ENCODE results near the gene IL10.

The IL10 gene

DNA sequence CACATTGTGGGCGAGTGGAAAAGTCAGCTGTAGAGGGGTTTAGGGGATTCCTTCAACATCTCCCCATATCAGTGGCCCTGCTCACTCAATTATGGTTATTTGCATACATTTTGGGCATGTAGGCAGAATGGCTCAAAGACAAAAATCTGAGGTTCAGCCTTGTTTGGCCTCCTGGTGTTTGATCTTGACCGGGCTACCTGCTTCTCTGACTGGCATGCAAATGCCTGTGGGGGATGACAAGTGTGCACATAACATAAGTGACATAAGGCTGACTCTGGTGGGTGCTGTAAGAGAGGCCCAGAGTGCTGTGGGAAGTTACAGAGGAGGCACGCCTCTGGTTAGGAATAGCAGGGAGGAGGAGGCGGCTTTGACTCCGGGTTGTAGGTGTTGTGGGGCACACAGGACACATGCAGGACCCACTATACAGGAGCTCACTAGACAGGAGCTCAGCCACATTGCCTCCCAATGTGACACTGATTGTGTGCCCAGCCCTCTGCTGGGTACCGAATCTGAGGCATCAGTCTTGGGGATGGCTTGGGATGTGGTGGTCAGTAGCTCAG, 31.1 kb downstream of the IL10 start:
- DNase-seq: no peak
- in situ Hi-C loops (cut with HindIII; ENCODE audit: low pct_ligation_motif_present, low pct_unique_long_range_greater_than_20kb, low sequenced_read_pairs): no loop called here

DNA sequence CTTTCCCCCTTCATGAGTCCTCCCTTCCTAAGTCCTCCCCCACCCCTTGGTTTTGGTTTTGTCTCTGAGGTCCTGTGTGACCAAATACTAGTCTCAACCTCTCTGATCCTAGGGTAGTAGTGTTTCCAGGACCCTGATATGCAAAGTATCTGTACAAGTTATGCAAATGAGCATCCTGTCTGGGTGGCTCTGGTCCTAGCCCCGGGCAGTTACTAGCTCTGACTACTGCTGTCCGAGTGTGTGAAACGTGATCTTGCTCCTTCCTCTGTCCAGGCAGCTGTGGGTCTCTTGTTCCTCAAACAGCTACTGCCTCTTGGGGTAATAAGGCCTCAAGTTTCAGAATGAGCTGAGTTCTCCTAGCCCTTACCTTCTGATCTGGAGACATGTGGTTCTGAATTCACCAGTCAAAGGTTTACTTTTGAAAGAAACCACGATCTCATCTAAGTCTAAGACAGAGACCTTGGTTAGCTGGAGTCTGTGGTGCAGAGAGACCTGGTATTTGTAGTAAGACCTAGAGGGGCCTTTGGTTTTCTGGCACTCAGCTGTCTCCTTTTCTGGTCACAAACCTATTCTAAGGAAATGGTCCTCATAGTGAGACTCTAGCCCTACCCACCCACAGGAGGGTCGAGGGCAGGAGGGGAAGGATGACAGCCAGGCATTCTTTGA, 32.8 kb downstream of the IL10 start:
- no peak for DNase-seq
- in situ Hi-C loops (cut with HindIII; ENCODE audit: low pct_ligation_motif_present, low pct_unique_long_range_greater_than_20kb, low sequenced_read_pairs): no loop called here

DNA sequence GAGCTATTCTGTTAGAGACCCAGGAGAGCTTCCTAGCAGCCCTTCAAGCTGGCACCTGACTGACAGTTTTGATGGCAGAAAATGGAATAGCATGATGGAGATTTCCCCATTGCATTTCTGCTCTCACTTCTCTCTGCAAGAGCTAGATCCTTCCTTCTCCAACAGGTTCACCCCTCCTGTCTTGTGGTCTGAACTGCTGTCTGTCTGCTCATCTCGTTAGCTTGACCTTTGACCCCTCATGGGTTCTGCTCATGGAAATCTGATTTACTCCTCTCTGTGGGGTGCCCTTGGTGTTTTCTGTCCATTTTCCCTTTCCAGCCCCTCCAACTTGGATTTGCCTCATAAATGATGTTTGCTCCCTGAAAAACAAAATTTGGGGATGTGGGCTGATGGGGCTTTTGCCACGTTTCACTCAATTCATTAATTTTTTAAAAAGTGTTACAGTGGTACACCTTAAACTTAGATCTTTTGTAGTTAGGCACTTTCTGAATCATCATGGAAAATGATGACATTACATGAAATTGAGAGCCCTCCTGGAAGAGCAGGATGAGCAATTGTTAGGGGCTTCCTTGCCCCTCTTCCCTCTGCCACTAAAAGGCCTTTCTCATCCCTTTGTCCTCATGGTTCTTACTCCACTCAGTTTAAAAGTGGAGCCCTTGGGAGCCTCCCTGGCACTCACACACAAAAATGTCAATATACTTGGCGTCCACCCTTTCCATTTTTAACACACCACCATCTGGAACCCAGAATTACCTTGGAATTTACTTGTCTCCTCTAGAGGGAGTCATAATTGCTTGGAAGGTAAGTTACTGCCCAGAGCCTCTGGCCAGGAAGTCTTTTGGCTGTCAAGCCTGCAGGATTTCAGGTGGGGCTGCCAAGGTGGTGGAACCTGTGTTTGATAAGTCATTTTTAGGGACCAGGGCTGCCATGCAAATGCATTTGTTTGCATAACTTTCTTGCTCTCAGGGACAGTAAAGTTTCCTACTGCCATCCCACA, 33.6 kb downstream of the IL10 start:
- DNase-seq: peak; percentile 39
- in situ Hi-C loops (cut with HindIII; ENCODE audit: low pct_ligation_motif_present, low pct_unique_long_range_greater_than_20kb, low sequenced_read_pairs): no loop called here

DNA sequence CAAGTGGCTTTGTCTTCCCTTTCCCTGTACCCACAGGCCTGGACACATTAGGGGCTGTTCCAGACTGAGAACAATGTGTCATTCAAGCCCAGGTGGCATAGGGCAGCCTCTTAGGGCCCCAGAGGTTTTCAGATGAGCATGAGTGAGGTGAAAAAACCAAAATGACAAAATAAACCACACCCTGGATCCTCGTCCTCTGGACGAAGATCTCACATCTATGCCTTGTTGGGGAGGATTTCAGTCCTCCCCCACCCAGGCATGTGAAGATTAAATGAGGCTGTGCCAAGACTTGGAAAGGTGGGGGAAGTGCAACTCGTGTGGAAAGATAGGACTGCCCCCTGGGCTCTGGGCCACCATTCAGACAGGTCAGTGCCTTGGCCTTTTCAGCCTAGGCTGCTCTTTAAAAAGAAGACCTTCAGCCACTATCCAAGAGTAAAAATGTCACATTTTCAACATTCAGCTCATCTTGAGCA, 34.5 kb downstream of the IL10 start:
- in situ Hi-C loops (cut with HindIII; ENCODE audit: low pct_ligation_motif_present, low pct_unique_long_range_greater_than_20kb, low sequenced_read_pairs): no loop called here

DNA sequence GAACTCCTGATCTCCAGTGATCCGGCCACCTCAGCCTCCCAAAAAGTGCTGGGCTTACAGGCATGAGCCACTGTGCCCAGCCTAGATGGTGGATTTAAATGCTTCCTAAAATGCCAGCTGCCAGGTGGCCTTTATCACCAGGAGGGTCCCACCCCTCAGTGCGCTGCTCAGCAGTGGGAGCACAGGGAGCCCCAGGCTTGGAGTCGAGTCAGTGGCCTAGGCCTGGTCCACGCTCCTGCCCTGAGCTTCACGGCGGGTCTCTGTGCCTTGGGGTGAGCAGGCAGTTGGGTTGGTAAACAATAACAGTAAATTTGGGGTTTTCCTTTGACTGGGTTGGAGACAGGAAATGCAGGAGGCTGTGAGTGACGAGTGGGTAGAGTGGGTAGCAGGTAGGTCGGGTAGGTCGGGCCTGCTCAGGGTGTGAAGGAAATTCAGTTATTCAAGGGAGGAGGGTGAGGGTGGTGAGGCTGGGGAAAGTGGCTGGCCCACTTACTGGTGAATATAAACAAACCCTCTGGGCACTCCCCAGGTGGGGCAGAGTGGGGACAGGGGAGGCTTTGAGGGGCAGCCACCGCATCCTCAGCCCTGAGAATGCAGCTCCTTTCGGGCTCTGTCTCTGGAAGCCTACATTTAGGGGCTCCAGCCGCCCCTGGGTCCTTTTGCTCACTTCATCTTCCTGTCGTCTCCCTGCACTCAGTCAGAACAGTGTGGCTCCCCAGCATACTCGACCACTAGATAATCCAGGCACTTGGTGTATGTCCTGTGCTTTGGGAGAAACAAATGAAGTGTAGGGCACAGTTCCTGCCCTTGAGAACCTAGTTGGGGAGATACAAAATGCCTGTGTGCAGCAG, 35.2 kb downstream of the IL10 start:
- no peak for DNase-seq

More for the DNA sequence above, 34.5 kb downstream of the IL10 start:
- DNase-seq: no peak

DNA sequence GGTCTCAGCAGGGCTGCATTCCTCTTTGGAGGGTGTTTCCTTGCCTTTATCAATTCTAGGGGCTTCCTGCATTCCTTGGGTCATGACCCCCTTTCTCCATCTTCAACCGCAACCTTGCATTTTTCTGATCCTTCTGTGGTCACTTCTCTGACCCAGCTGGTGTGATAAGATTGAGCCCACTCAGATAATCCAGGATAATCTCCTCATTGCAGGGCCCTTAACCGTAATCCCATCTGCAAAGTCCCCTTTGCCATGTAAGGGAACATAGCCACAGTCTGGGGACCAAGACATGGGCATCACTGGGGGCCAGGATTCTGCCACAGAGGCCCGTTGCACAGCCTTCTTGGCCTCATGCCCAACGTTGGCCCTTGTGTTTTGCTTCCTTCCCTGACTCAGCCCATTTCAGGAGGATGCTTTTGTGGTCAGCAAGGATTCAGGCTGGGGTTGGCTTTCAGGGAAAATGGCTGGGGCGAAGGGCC, 36.7 kb downstream of the IL10 start:
- in situ Hi-C loops (cut with HindIII; ENCODE audit: low pct_ligation_motif_present, low pct_unique_long_range_greater_than_20kb, low sequenced_read_pairs): no loop called here
- DNase-seq: no peak

More for the DNA sequence above, 35.2 kb downstream of the IL10 start:
- in situ Hi-C loops (cut with HindIII; ENCODE audit: low pct_ligation_motif_present, low pct_unique_long_range_greater_than_20kb, low sequenced_read_pairs): no loop called here

DNA sequence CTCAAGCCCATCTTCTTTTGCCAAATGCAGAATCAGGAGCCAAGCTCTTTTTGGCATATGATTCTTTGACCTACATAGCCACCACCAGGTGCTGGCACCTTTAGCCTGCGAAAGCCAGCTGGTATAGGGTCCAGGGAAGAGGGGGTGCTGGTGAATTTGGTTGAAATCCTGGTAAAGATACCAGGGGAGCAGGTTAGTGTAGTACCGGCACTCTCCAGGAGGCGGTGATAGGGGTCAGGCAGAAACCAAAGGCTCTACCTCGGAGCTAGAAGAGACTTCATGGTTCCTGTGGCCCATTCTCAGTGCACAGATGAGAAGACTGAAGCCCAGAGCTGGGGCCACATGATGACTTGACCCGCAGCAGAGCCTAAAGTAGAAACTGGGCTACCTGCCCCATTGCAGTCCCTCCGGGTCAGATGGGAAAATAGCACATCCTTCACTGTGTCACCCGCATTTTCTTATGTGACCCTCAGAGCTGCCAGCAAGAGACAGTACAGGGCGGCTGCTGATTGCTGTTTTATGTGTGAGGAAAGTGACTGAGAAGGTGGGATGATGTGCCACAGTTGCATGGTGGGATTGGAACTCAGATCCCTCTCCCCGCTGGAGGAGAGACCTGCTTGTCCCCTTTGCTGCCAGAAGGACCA, 37.7 kb downstream of the IL10 start:
- peak; percentile 53 for DNase-seq
- in situ Hi-C loops (cut with HindIII; ENCODE audit: low pct_ligation_motif_present, low pct_unique_long_range_greater_than_20kb, low sequenced_read_pairs): no loop called here

DNA sequence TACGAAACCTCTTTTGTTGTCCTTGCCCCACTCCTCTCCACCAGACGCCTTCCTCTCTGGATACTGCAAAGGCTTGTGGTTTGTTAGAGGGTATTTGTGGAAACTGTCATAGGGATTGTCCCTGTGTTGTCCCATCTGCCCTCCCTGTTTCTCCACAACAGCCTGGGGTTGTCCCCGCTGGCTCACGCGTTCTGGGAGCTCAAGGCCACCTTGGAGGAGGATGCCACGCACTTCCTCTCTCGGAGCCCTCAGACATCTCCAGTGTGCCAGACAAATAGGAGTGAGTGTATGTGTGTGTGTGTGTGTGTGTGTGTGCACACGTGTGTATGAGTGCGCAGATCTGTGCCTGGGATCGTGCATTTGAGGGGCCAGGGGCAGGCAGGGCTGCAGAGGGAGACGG, 39.3 kb downstream of the IL10 start:
- in situ Hi-C loops (cut with HindIII; ENCODE audit: low pct_ligation_motif_present, low pct_unique_long_range_greater_than_20kb, low sequenced_read_pairs): no loop called here
- no peak for DNase-seq

DNA sequence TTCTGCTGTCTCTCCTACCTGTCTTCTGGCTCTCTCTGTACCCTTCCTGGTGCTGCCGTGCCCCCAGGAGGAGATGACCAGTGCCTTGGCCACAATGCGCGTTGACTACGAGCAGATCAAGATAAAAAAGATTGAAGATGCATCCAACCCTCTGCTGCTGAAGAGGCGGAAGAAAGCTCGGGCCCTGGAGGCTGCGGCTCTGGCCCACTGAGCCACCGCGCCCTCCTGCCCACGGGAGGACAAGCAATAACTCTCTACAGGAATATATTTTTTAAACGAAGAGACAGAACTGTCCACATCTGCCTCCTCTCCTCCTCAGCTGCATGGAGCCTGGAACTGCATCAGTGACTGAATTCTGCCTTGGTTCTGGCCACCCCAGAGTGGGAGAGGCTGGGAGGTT, 39.8 kb downstream of the IL10 start:
- in situ Hi-C loops (cut with HindIII; ENCODE audit: low pct_ligation_motif_present, low pct_unique_long_range_greater_than_20kb, low sequenced_read_pairs): no loop called here

DNA sequence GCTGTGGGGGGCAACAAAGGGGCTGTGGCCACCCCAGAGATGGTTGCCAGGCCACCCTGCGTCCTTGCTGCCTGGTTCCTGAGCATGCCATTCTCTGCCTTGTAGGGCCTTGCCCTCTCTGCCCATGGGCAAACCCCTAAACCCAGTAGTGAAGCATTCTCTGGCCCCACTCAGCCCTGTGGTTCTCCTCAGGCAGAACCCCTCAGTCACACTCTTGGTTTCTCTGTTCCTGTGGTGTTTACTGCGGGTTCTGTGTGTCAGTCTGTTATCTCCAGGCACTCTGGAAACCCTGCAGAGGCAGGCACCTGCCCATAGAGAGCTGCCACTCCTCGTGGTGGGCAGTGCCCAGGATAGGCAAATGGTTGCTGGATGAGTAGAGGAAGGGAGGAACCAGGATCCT, 42.8 kb downstream of the IL10 start:
- no peak for DNase-seq
- in situ Hi-C loops (cut with HindIII; ENCODE audit: low pct_ligation_motif_present, low pct_unique_long_range_greater_than_20kb, low sequenced_read_pairs): no loop called here

More for the DNA sequence above, 39.8 kb downstream of the IL10 start:
- no peak for DNase-seq

DNA sequence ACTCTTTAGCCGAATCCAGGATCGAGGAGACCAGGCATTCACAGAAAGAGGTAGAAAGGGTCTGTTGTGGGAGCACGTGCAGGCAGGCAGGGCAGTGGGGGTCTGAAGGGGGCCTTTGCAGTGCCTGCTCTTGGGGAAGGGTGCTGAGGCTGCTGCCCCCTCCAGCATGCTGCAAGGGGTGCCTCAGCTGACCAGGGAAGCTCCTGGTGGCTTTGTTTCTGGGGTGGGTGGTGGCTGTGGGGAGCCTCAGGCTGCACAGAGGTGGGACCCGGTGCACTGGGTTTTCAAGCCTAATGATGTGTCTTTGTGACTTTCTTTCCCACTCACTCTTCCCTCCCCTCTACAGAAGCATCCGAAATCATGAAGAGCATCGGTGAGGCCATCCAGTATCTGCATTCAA, 43.2 kb downstream of the IL10 start:
- in situ Hi-C loops (cut with HindIII; ENCODE audit: low pct_ligation_motif_present, low pct_unique_long_range_greater_than_20kb, low sequenced_read_pairs): no loop called here
- DNase-seq: no peak

DNA sequence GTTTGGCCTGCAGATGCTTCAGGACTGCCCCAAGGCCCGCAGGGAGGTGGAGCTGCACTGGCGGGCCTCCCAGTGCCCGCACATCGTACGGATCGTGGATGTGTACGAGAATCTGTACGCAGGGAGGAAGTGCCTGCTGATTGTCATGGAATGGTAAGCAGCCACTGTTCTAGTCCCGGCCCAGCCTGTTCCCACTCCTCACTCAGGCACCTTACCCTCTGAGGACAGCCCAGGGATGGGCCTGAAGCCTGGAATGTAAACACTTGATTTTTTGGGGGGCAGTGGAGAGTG, 43.7 kb downstream of the IL10 start:
- in situ Hi-C loops (cut with HindIII; ENCODE audit: low pct_ligation_motif_present, low pct_unique_long_range_greater_than_20kb, low sequenced_read_pairs): no loop called here
- DNase-seq: no peak

DNA sequence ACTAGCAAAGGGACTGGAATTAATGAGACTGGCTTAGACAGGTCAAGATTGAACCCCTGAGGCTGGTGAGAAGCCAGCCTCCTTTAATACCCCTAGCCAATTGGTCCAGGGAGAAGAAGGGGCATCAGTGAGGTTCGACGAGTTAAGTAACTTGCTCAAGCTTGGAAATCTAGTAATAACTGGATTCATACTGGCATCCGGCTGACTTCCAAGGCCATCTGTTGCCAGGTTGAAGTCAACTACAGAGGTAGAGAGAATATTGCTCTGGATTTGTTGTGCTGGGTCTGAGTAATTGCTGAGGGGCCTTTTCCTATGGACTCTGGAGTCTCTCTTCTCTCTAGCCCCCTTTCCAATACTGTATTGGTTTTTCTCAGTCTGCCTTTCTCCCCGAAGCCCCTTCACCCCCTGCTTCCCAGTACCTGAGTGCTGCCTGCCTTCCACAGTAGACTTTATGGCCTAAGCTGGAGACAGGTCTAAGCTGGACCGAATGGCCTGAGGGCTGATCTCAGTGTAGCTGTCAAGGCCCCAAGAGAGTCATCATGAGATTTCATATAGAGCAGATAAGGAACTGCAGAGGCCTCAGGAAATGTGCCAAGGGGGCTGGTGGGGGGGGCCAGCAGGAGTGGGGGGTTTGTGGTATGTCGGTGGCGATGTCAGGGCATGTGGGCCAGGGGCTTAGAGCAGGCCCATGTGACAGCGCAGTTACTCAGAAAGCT, 44.2 kb downstream of the IL10 start:
- no peak for DNase-seq
- in situ Hi-C loops (cut with HindIII; ENCODE audit: low pct_ligation_motif_present, low pct_unique_long_range_greater_than_20kb, low sequenced_read_pairs): no loop called here

DNA sequence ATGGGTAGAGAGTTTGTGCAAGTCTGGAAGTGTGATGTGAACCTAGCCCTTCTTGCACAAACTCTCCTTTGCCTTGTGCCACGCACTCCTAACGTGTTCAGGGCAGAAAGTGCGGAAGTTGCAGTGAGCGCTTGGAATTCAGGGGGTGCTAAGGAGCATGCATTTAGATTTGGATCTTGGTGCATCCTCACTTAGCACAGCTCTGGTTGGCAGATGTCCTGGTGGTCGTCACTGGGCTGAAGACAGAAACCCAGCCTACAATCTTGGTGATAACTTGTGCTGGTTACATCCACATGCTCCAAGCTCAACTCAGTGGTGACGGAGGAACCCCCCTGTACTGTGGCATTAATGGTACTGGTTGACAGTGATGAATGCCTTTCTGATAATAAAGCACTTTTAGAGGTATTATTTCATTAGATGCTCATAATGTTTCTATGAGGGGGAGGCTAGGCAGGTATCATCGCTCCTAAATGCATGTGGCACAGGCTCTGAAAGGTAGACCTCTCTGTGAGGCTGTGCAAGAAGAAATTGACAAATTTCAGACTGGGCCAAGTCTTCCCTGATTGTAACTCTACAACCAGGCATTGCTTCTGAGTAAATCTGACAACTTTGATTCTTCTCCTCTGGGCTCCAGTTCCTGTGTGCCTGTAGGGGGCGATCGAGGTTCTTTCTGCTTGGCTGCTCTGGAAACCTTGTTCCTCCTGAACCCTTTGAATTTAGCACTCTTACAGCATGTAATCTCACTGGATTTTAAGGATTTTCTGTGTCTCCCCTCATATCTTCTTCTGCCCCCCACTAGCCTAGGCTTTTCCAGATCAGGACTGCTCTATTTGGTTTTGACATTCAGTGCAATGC, 47.0 kb downstream of the IL10 start:
- in situ Hi-C loops (cut with HindIII; ENCODE audit: low pct_ligation_motif_present, low pct_unique_long_range_greater_than_20kb, low sequenced_read_pairs): no loop called here
- DNase-seq: peak; percentile 74

DNA sequence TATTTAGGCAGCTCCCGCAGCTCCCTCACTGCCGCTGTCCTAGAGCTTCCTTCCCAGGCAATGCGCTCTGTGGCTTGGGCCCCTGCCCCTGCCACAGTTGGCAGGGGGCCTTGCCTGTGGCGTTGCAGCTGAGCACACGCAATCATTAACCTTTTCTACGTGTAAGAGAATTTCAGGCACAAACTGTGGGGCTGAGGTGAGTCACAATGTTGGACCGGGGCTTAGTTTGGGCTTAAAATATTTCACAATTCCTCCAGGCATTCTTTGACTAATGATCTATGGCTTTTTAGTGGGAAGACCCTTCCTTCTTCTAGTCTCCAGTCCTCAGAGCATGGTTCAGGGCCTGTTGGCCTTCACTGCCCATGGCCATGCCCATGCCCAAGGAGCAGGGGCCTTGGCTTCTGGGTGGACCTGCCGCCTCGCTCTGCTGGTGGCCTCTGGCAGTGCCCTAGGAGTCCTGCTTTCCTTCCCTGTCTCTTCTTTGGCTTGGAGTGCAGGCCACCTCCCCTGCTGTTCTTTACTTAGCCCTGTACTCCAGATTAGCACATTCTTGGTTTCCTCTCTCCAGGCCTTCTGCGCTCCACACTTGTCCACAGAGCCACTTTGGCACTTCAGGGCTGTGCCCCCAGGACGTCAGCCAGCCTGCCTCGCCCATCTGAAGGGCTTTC, 48.4 kb downstream of the IL10 start:
- DNase-seq: peak; percentile 98

DNA sequence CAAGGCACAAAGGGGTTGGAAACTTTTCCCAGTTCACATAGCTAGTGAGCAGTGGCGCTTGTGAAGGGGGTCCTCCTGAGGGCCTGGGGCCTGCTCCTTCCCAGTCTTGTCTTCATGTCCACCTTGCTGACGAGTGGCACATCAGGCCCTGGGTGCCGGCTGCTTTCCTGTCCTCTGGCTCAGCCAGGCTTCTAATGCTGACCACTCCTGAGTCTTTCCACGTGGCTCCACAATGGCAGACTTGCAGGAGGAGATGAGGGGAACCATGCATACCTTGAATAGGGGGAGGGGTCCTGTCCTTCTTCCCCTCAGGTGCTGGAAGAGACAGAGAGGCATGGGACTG, 48.9 kb downstream of the IL10 start:
- in situ Hi-C loops (cut with HindIII; ENCODE audit: low pct_ligation_motif_present, low pct_unique_long_range_greater_than_20kb, low sequenced_read_pairs): no loop called here
- DNase-seq: no peak

More for the DNA sequence above, 48.4 kb downstream of the IL10 start:
- in situ Hi-C loops (cut with HindIII; ENCODE audit: low pct_ligation_motif_present, low pct_unique_long_range_greater_than_20kb, low sequenced_read_pairs): no loop called here
